Epidermal melanocyte (primary cell): ENCODE data around the gene TNIK.

Experiments
- DNase-seq: peaks from one replicate; pipeline ENCODE4 v3.0.0; 2011; ENCODE audit warnings: low spot score; ENCODE audit not compliant: insufficient read length

Gene TNIK

GRCh38 chr3:171103185-171103584 is 357.0 kb downstream of the TNIK start:
- no peak for DNase-seq

- DNase-seq = no peak
These were observed 358.1 kb downstream of the TNIK start for GRCh38 chr3:171101982-171102641.

GRCh38 chr3:171099911-171100310 is 360.3 kb downstream of the TNIK start:
- DNase-seq = no peak

GRCh38 chr3:171095063-171095462 is 365.1 kb downstream of the TNIK start:
- no peak for DNase-seq

- no peak for DNase-seq
These were observed 365.8 kb downstream of the TNIK start for GRCh38 chr3:171094411-171094810.

- DNase-seq = no peak
These were observed 366.7 kb downstream of the TNIK start for GRCh38 chr3:171093462-171093861.

GRCh38 chr3:171092467-171092911 is 367.7 kb downstream of the TNIK start:
- DNase-seq = no peak

- no peak for DNase-seq
These were observed 369.9 kb downstream of the TNIK start for GRCh38 chr3:171090321-171090720.

GRCh38 chr3:171088964-171089754 is 371.0 kb downstream of the TNIK start:
- DNase-seq = no peak

GRCh38 chr3:171088496-171088895 is 371.7 kb downstream of the TNIK start:
- DNase-seq = no peak

- no peak for DNase-seq
These were observed 373.3 kb downstream of the TNIK start for GRCh38 chr3:171086914-171087313.

- no peak for DNase-seq
These were observed 382.9 kb downstream of the TNIK start for GRCh38 chr3:171077261-171077660.

- DNase-seq = no peak
These were observed 387.8 kb downstream of the TNIK start for GRCh38 chr3:171072432-171072831.

- no peak for DNase-seq
These were observed 391.5 kb downstream of the TNIK start for GRCh38 chr3:171068658-171069057.

- DNase-seq = no peak
These were observed 394.0 kb downstream of the TNIK start for GRCh38 chr3:171066206-171066605.

GRCh38 chr3:171065732-171066131 is 394.5 kb downstream of the TNIK start:
- no peak for DNase-seq

- no peak for DNase-seq
These were observed 395.7 kb downstream of the TNIK start for GRCh38 chr3:171064461-171064860.

- DNase-seq = no peak
These were observed 398.5 kb downstream of the TNIK start for GRCh38 chr3:171061749-171062148.

GRCh38 chr3:171059978-171060377 is 400.2 kb downstream of the TNIK start:
- no peak for DNase-seq

- DNase-seq = no peak
These were observed 401.2 kb downstream of the TNIK start for GRCh38 chr3:171058873-171059603.

- no peak for DNase-seq
These were observed 402.1 kb downstream of the TNIK start for GRCh38 chr3:171058058-171058457.

GRCh38 chr3:171057072-171057471 is 403.1 kb downstream of the TNIK start:
- no peak for DNase-seq
